HG02884 (cell line): Measurements from ENCODE around the gene OVCA2.

Source experiments
- ATAC-seq: cut with Tn5 transposase; IDR thresholded peaks from one replicate; pipeline ENCODE4 v1.9.1; 2021; ENCODE audit warnings: mild to moderate bottlenecking, moderate library complexity; ENCODE audit not compliant: unreplicated experiment

The OVCA2 gene

GRCh38 chr17:2063261-2064146 lies 21.7 kb downstream of the OVCA2 start:
- no peak for ATAC-seq

DNA sequence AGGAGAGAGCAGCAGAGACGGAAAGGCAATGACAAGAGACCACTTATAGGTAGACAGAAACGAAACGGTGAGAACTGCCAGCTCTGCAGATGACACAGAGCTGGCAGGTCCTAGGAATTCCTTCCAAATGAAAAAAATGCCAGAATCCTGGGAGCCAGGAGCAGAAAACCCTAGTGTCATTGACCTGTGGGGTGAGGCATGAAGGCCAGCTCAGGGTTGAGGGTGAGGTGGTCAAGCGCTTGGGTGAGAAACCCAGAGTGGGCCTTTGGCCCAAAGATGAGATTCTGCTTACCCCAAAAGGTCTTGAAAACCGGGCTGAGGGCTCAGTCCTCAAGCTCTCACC lies 22.3 kb downstream of the OVCA2 start:
- ATAC-seq = no peak

DNA sequence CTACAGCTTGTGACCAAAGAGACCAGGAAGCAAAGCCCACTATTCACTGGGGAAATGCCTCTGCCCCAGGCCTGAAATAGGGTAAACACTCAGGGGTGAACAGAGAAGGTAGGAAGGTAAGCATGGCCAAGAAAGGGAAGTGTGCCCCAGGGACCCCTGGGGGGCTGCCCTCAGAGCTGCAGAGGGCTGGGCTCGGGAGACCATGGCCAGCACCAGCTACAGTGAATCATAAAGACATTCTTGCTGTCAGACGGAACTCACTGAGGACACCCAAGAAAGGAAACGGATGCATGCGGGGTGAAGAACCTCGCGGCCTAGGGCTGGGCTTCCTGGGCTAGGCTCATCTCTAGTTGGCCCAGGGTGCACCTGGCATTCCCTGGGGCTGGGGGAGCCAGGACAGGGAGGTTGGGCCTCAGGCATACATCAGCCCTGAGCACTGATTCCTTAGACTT lies 22.7 kb downstream of the OVCA2 start:
- no peak for ATAC-seq

- ATAC-seq = no peak
These were observed 23.4 kb downstream of the OVCA2 start for GRCh38 chr17:2064980-2065785.

DNA sequence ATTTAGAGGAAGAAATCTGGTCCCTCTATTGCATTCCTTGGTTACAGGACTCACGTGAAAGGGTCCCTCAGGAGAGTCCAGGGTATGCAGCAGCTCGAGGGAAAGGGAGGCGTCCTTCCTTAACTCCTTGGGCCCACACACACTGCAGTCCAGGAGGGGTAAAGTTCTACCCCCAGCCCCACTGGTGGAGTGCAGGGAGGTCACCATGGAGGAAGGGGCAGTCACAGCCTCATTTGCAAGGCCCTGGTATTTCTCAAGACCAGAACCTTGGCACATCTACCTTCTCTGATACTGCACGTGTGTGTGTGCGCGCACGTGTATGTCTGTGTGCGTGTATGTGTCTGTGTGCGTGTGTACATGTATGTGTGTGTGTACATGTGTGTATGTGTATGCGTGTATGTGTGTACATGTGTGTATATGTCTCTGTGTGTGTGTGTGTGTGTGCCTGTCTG lies 24.2 kb downstream of the OVCA2 start:
- no peak for ATAC-seq

GRCh38 chr17:2067048-2067561 lies 25.3 kb downstream of the OVCA2 start:
- ATAC-seq = no peak

GRCh38 chr17:2067608-2068024 lies 25.8 kb downstream of the OVCA2 start:
- no peak for ATAC-seq

DNA sequence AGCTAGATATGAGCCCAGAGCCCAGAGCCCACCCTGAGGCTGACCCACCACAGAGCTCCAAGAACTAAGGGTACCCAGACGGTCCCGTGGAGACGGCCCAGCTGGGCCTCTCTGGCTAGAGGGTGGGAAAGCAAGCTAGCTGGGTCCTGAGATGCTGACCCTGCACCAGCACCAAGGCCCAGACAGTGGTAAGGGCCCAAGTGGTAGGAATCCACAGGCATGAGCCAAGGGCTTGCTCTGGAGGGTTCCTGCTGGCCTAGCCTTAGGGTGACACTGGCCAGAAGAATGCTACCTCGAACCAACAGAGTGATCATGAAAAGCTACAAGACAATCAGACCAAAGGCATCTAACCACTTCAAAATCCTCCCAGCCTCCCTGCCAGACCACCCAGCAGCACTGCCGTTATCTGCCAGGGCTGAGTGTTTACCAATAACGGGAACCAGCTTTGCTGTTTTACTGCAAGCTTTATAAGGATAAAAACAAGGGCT lies 26.3 kb downstream of the OVCA2 start:
- no peak for ATAC-seq

DNA sequence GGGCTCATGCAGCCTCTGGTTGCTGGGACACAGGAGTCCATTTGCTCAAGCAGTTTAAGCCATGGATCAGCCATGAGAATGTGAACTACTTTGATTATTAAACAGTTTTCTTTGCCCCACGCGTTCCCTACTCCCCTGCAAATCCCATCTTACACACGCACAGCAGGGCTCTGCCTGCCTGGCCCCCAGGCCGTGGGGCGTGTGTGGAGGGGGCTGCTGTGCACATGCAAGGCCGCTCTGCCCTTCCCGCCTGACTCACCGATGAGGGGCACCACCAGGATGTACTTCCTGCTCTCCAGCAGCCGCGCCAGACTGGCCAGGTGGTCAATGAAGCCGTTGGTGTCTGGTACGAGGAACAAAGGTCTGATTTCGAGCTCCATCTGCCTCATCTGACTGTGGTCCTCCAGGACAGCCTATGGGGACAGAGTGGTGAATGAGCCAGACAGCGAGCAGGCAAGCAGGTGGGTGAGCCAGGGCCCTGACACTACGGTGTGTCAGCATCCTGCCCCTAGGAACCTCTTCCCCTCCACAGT lies 26.8 kb downstream of the OVCA2 start:
- no peak for ATAC-seq

DNA sequence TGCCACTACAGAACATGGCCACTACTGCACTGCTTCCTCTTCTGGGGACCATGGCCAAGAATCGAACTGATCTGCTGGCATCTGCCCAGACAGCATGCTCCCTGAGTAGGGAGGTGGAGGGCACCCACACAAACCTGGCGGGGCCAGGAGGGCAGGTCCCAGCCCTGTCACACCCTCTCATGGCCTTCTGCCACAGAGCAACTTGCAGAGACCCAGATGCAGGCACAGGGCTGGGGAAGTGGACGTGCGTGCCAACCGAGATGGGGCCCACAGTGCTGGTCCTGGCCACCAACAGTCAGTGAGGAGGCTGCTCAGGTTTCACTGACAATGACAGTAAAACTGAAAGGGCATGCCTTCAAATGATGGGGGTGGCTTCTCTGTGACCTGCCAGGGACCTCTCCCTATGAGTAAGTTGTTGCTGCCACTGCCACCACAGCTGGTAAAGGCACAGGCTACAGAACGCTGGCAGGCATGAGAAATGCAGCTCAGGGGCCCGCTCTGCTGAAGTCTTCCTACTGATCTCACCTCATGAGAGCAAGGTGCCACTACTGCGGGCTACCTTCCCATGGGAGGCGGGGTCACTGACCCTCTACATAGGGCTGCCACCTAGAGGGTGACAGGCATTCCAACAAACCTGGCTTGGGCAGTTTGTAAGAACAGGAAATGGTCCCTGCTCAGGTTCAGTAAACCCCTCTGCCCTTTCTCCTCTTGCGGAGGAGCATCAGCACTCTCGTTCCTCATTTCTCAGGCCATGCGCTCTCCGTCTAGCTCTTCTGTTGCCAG lies 28.6 kb downstream of the OVCA2 start:
- ATAC-seq = peak; percentile 68

GRCh38 chr17:2071024-2071385 lies 29.2 kb downstream of the OVCA2 start:
- no peak for ATAC-seq

GRCh38 chr17:2071455-2072281 lies 29.8 kb downstream of the OVCA2 start:
- no peak for ATAC-seq

- ATAC-seq = no peak
These were observed 33.1 kb downstream of the OVCA2 start for GRCh38 chr17:2074919-2075318.

- no peak for ATAC-seq
These were observed 33.7 kb downstream of the OVCA2 start for GRCh38 chr17:2075336-2076086.

GRCh38 chr17:2076087-2076984 lies 34.5 kb downstream of the OVCA2 start:
- ATAC-seq = no peak

GRCh38 chr17:2077040-2077439 lies 35.2 kb downstream of the OVCA2 start:
- no peak for ATAC-seq

DNA sequence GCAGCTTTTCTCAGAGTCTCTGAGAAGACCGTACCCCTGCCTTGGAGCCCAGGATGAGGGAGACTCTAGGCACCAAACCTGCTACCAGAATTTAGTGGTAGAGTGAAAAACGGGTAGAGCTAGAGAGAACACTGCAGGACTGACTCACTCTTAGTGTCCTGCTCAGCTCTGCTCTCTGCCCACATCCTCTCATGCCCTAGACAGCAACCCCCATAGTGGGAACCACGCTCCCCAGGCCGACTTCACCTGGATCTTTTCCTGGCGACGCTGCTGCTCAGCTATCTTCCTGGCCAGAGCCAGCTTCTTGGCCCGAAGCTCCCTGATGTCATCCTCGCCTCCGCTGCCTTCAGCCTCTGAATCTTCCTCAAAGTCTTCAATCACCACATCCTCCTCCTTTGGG lies 39.7 kb downstream of the OVCA2 start:
- ATAC-seq = no peak
